Endothelial cell of umbilical vein (primary cell): ENCODE results near the gene OR6K3.

ENCODE experiments used
- CTCF ChIP-seq, 2 donors: IDR thresholded peaks; 1 replicate in 1 of 2; 2 replicates in 1 of 2; pipeline ENCODE4 v1.5.1; 2011; ENCODE audit warnings: low read length in 2 of 2, mild to moderate bottlenecking in 2 of 2, moderate library complexity in 2 of 2, control low read depth in 1 of 2, inconsistent platforms in 1 of 2, low read depth in 1 of 2; ENCODE audit not compliant: insufficient read depth in 1 of 2; ENCODE audit errors: extremely low read depth in 1 of 2
- EZH2 ChIP-seq: IDR thresholded peaks from 2 replicates; pipeline ENCODE4 v1.6.1; 2012; ENCODE audit warnings: borderline replicate concordance, low read depth, mild to moderate bottlenecking, moderate library complexity, low read length, inconsistent platforms; ENCODE audit not compliant: severe bottlenecking
- GATA2 ChIP-seq: IDR thresholded peaks from 2 replicates; pipeline ENCODE4 v1.7.0; 2011; ENCODE audit warnings: low read depth, mild to moderate bottlenecking, moderate library complexity, mixed read lengths, low read length; ENCODE audit not compliant: insufficient read length, insufficient read depth
- JUN ChIP-seq: IDR thresholded peaks from 2 replicates; pipeline ENCODE4 v1.6.1; 2011; ENCODE audit warnings: borderline replicate concordance, low read depth; ENCODE audit not compliant: insufficient read length, insufficient read depth
- MYC ChIP-seq: IDR thresholded peaks from one replicate; pipeline ENCODE4 v1.6.1; 2011; ENCODE audit warnings: mild to moderate bottlenecking, low read depth, low read length
- POLR2A ChIP-seq: IDR thresholded peaks from 2 replicates; pipeline ENCODE4 v1.6.1; 2012; ENCODE audit warnings: low read depth, mild to moderate bottlenecking, control low read depth, low read length
- POLR2AphosphoS5 ChIP-seq: IDR thresholded peaks from 2 replicates; pipeline ENCODE4 v1.6.1; 2012; ENCODE audit warnings: low read depth, mild to moderate bottlenecking, control low read depth, low read length, moderate library complexity; ENCODE audit not compliant: insufficient read depth
- TF ChIP-seq, protein P1 (sequence below): IDR thresholded peaks from 2 replicates; pipeline ENCODE4 v1.6.1; 2011; ENCODE audit not compliant: insufficient read depth, insufficient read length

DNA sequence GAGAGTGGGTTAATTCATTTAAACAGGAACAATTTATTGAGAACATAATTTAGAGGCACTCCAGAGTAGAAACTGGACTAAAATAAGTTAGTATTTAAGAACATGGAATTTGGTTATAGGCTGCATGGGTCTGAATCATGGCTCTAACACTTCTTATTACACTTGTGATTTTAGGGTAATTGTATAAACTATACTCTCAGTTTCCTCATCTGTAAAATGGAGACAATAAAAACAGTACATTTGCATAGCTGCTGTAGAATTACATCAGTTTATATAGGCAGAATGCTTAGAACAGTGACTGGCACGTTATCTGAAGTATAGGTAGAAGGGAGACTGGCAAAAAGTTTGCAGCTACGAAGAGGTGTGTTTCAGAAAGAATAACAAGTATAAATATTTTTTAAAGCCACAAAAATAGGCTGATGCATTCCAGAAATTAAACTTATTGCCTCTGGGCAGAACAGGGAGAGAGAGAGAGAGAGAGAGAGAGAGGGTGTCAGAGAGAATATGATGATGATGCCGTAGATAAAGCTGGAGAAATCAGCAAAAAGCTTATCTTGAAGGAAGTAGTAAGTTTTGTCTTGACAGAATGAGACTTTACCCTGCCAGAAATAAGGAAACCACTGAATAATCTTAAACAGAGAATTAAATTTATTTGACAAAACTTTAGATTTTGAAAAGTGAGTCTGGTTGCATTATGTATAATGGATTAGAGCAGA is 8.1 kb upstream of the OR6K3 start:
- TF ChIP-seq CTCF (IDR thresholded peaks at IDR 0.05; ENCODE audit: extremely low read depth in 1 of 2, insufficient read depth in 1 of 2, low read depth in 1 of 2, low read length in 2 of 2), result no peak
- no peak for TF ChIP-seq EZH2
- TF ChIP-seq MYC, result no peak
- TF ChIP-seq POLR2AphosphoS5, result no peak
- TF ChIP-seq POLR2A, result no peak
- TF ChIP-seq, protein P1, sequence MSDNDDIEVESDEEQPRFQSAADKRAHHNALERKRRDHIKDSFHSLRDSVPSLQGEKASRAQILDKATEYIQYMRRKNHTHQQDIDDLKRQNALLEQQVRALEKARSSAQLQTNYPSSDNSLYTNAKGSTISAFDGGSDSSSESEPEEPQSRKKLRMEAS, result no peak
- TF ChIP-seq GATA2, result no peak
- TF ChIP-seq JUN, result no peak
